HG03175 (cell line): Measurements from ENCODE around the gene HID1.
"Not testable (repeated sequence)": the region's sequence is repeated elsewhere in the genome, so short reads cannot be mapped to it uniquely, and the experiment has no call there.

ENCODE experiments used
- ATAC-seq: cut with Tn5 transposase; IDR thresholded peaks from one replicate; pipeline ENCODE4 v1.9.1; 2021; ENCODE audit warnings: mild to moderate bottlenecking, moderate library complexity; ENCODE audit not compliant: unreplicated experiment

The HID1 gene

DNA sequence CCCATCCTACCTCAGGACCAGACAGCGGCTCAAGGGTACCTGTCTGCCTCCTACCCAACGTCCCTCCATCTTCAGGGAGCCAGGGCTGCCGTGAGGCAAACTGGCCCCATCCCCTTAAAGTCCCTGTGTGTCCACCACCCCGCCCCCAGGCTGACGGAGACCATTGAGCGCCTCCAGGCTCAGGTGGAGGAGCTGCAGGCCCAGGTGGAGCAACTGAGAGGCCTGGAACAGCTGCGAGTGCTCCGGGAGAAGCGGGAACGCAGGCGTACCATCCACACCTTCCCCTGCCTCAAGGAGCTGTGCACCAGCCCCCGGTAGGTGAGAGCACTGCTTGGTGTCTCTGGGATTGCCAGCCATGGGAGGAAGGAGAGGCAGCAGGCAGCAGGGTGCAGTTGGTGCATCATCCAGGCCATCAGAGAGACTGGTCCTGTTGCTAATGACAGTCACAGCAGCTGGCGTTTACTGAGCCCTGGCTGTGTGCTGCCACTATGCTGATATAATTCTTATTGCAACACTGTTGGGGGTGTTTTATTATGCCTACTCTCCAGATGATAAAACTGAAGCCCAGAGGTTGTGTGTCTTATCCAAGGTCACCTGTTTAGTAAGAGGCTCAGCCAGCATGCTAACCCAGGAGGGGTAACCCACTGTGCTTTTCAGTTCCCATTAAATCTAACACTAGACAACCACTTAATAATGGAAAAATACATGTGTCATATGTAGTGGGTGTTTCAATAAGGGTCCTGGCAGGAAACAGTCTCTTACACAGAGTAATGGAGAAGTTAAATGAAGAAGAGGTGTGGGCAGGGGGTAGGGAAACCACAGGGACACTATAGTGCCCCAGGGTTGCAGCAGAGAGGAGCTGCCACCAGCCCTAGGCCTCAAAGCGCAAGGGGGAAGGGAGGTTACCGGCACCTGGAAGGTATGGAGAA, 29.6 kb upstream of the HID1 start:
- no peak for ATAC-seq

DNA sequence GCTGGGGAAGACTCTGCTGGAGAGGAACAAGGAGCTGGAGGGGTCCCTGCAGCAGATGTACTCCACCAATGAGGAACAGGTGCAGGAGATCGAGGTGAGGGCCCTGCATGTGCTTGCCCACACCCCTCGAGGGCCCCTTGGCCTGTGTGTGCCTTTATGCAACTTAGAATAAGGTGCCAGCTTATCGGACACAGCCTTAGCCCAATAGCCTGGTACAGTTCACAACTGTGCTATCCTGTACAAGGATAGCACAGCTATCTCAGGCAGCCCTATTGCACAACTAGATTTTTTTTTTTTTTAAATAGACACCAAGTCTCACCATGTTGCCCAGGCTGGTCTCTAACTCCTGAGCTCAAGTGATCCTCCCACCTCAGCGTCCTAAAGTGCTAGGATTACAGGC, 27.0 kb upstream of the HID1 start:
- ATAC-seq, result no peak

DNA sequence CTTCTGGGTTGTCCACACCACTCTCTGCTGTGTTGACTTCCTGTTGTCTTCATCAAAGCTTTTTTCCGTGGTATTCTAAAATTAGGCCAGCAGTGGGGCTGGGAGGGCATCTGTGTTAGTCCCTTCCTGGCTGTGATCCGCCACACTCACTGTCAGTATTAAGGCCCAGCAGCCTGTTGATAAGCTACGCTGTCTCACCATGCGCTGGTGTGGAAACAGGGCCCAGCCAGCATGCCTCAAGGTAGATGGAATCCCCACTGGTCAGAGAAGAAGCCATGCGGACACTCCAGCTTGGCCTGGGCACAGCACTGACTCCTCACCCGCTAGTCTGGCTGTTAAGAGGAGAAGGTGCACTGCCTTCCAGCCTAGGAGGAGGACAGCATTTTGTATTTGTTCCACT, 26.2 kb upstream of the HID1 start:
- no peak for ATAC-seq

DNA sequence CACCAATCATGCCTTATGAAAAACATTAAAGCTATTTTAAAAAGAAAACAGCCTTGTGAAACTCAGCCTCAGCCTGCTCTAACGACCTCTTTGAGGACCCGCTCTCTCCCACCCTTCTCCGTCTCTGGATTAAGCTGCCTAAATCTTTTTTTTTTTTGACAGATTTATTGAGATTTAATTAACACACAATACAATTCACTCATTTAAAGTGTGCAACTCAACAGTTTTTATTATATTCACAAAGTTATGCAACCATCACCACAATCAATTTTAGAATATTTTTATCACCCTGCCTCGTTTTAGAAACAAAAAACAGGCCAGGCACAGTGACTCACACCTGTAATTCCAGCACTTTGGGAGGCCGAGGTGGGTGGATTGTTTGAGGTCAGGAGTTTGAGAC, 23.3 kb upstream of the HID1 start:
- ATAC-seq, result no peak

DNA sequence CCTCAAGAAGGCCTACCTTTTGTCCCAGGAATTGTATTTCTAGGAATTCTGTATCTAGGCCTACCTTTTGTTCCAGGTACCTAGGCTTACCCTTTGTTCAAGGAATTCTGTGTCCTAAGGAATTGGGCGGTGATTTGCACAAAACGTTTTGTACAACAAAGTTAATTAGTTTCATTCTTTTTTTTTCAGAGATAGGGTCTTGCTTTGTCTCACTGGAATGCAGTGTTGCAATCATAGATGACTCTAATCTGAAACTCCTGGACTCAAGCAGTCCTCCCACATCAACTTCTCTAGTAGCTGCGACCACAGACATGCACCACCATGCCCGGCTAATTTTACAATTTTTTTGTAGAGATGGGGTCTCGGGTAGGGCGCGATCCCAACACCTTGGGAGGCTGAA, 21.9 kb upstream of the HID1 start:
- no peak for ATAC-seq

DNA sequence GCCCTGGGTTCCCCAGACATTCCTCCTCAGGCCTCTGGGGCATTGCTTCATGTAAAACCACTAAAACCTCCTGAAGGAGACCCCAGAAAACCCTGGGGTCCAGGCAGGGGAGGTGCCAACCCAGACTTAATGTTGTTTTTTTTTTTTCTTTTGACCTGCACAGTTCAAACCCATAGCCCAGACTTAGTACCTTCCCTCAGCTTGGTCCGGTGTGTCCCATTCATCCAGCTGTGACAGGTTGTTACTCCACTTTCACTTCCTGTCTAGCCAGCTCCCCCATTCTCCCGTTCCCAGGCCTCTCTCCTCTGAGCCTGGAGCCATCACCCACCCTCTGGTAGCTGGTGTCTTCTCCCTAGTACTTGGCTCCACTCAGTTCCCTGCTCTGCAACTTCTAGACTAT, 19.7 kb upstream of the HID1 start:
- no peak for ATAC-seq

DNA sequence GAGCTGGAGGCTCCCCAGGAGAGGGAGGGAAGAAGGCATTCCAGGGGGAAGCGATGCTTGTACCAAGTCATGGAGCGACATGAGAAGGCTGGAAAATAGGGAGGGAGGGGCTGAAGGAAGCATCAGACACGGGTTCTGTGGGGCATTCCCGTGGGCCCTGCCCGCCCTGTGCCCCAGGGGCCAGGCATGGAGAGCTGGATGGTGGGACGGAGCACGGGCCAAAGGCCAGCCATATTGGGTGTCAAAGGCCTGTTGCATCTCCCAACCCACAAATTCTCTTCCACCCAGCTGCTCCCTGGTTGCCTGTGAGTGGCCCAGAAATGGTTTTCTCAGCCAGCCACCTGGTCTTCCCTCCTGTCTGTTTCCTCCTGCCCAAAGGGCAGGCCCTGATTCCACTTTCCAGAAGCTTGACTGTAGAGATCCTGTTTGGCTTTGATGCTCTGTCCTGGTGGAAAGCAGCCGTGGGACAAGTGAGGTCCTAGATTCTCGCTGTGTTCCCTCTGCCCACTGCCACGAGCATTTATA, 18.1 kb upstream of the HID1 start:
- ATAC-seq, result no peak

DNA sequence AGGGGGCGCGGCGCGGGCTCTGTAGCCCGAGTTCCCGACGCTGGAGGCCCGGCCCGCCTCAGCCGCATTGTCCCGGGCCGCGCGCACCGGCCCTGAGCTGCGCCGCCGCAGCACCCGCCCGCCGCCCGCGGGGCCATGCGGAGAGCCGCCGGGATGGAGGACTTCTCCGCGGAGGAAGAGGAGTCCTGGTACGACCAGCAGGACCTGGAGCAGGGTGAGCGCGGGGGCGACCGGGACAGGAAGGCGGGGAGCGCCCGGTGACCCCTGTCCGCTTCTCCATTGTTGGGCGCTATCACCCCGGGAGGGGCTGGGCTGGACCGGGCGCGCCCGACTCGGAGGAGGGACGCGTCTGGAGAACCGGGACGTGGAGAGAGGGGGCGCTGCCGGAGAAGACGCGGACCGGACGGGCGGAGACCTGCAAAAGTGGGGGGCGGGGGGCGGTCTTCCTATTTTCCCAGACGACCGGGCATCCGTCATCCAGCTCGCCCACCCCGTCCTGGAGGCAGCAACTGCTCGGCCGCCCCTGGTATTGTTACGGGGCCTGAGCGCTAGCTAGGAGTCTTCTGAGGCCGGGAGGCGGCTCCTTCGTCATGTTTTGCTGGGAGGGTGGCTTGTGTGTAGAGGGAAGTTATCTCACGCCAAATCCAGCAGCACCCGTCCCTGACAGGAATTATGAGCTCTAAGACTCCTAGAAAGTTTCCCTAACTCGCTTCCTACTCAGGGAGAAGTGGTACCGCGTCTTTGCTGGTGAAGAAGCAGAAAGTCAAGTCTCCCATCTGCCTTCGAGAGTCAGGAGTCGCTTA, 15.6 kb upstream of the HID1 start:
- peak; percentile 40 for ATAC-seq

DNA sequence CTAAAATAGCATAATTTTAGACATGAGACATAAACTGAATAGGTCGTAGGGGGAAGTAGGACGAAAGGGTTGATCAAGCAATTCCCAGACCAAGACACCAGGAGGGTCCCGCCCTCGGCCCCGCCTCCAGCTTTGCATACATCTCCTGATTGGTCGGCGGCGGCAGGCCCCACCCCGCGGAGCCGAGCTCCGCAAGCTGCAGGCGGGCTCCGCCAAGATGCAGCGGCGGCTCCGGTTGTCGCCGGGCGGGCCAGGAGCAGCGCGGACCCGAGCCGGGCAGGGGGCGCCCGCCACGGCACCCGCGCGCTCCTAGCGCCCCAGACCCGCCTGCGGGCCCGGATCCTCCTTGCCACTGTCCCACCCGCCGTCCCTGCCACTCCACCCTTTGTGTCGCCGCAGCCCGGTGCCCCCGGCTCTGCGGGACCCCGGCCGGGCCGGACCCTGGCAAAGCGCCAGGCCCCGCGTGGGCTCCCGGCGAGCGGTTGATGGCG, 14.9 kb upstream of the HID1 start, which contains the start of gene CDR2L:
Gene CDR2L, plus strand, starts transcription at position 215 of the 491 bp plus-strand sequence. CDS start 412 bp downstream, outside the sequence.
- peak; percentile 91 for ATAC-seq

DNA sequence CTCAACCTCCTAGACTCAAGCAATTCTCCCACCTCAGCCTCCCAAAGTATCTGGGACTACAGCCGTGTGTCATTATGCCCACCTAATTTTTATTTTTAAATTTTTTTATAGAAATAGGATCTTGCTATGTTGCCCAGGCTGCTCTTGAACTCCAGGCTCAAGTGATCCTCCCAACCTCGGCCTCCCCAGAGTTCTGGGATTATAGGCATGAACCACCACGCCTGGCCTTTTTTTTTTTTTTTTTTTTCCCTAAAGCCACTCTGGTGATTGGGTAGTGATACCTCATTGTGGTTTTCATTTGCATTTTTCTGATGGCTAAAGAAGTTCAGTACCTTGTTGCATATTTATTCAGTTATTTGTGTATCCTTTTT, 13.6 kb upstream of the HID1 start:
- ATAC-seq, result no peak

DNA sequence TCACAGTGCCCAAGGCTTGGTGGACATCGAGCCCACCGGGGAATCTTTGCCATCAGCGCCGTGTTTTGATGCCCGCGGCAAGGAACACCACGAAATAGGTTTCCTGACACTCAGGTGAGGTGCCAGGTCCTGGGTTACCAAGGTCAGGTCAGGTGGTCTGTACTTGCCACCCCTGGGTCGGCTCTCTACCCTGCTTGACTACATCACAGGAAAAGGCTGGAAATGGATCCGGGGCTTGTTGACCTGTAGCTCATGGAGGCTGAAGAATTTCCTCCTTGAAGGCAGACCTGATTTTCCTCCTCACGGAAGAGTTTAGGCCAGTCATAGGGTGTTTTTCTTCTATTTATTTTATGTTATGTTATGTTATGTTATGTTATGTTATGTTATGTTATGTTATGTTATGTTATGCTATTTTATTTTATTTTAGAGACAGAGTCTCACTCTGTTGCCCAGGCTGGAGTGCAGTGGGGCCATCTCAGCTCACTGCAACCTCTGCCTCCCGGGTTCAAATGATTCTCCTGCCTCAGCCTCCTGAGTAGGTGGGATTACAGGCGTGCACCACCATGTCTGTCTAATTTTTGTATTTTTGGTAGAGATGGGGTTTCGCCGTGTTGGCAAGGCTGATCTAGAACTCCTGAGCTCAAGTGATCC, 10.2 kb upstream of the HID1 start:
- not testable (repeated sequence) for ATAC-seq

DNA sequence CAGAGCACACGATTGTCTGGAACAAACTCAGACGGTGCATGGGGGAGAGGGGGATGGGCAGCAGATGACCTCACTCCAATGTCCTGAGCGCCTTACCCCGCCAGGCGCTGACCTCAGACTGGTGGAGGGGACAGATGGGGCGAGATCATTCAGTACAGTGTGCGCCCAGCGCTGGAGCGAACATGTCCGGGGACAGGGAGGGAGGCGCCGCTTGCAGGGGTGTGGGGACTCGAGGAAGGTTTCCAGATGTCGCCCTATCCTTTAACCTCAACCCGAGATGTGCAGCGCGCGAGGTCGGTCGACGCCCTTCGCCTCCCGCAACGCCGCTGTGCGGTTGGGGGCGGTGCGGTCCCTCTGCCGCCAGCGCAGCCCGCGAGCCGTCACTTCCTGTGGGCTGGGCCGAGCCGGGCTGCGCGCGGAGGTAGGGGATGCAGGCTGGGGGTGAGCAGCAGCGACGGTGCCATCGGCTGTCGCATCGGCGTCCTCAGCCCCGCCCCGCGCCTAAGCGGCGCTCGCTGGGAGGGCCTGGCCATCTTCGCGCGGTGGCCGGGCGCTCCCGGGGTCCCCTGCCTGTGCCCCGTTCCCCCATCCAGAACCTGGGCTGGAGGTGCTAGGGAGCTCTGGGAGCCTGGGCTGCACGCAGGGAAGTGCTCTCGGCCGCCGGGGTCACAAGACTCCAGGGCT, 9.6 kb upstream of the HID1 start:
- peak; percentile 58 for ATAC-seq

DNA sequence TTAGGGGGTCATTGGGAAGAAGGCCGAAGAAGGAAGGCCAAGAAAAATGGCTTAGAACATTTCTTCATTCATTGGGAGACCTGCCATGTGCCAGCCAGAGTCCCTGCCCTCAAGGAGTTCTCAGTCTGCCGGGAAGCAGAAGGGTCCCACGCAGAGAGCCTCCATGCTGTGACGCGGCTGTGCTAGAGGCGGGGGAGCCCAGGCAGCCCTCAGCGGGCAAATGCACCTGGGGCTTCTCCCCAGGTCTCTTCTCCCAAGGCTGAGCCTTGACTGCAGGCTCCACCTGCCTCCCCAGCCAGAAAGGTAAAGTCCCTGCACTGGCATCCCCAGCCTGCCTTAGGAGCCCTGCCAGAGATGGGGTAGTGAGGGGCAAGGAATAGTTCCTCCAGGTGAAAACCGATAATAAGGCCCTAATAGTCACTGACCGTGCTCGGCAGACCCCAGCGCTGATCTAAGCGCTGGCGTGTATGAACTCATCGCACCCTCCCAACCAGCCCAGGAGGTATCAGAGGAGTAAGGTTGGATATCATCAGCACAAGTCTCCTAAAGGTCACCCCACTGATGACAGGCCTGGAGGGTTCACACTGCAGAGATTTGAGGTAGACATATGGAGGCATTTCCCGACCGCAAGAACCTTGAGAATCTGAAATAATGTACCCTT, 8.9 kb upstream of the HID1 start:
- ATAC-seq, result no peak

DNA sequence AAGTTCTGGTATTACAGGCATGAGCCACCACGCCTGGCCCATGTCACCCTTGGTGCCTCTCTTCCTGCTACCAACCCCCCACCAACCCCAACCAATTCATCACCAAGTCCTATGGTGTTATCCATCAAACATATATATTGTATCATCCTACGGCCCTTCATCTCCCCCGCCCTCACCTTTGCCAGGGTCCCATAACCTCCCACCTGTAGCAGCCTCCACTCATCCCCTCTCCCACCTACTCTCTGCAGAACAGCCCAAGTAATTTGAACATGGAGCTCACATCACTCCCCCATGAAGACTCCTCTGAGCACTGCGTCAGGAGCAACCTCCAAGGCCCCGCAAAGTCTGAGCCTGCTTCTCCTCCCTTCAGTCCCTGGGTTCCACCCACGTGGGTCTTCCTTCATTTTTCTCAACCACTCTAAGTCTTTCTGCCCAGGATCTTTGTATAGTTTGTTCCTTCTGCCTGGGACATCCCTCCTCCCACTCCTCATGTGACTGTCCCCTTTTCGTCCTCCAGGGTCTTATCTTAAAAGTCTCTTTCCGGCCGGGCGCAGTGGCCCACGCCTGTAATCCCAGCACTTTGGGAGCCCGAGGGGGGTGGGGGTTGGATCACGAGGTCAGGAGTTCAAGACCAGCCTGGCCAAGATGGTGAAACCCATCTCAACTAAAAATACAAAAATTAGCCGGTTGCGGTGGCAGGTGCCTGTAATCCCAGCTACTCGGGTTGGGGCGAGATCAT, 7.0 kb upstream of the HID1 start:
- no peak for ATAC-seq

DNA sequence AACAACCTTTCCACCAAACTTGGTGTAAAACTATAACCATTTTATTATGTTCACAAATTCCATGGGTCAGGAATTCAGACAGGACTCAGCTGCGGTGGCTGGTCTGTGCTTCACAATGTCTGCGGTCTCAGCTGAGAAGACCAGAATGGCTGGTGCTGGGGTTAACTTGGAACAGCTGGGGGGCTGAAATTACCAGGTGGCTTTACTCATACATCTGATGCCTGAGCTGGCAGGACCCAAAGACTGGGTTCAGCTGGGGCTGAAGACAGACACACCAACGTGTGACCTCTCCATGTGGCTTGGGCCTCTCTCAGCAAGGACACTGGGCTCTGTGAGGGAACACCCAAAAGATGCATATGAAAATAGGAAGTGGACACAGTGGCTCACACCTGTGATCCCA, 5.7 kb upstream of the HID1 start:
- ATAC-seq, result no peak

DNA sequence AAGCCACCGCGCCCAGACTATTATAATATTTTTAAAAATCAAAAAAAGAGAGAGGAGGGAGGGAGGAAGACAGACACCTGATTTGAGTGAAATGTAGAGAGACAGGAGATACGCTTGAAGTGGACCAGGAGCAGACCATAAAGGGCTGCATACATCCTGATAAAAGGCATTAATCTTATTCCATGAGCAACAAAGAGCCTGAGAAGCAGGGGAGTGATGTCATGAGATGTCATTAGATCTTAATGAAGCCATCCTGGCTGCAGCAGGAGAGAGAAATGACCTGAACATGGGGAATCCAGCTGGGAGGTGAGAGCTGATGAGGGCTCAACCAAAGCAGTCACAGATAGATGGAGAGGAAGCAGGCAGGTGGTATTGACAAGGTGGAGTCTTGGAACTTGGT, 5.2 kb upstream of the HID1 start:
- no peak for ATAC-seq

DNA sequence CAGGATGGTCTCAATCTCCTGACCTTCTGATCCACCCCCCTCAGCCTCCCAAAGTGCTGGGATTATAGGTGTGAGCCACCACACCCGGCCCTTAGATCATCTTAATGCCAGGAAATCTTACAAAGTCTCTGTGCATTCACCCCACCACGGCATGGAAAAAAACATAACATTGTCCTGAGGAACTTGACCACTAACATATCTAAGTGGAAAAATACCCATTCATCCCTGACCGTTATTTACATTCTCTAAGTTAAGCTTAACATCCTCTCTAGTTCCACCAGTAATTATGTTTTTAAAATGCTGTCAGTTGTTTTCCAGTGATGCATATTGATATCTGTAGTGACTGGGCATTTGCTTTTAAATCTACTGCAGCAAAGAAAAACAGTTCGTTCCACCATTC, 3.4 kb upstream of the HID1 start:
- ATAC-seq, result no peak

DNA sequence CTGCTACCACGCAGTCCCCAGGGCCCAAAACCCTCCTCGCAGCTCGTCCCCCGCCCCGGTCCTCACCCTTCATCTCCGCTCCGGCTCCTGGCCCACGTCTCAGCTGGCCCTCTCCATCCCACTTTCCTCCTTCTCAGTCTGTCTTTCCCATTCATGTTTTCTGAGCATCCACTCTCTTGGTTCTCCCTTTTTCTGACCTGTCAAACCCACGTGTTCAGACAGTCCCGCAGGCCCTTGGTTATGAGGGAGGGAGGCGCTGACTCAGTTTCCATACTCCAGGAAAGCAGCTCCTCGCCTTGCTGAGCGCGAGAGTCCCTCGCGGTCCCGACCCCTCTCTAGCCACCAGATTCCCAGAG, 392 bp upstream of the HID1 start:
- ATAC-seq, result no peak

DNA sequence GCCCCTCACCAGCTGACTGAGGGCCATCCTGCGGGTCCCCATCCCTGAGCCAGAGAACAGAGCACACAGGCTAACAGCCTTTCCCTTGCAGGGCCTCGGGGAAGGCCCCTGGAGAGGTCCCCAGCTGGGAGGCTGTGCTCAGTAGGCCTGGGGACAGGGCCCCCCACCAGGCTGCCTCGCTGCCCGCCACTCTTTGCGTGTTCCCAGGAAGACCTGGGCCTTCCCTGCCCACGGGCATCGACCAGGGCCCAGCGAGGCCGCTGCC, 785 bp downstream of the HID1 start:
- ATAC-seq, result no peak
